ENCODE measurements around the gene ORM2. TPM values are rescaled to one million over a fixed set of nuclear protein-coding genes. Genes with fewer than 3 reads are reported as not detected.

Gene ORM2
- total RNA-seq, 2 donors from 2014 or later, result 0.59 to 0.80 TPM

GRCh38 chr9:114344692-114345091 lies 15.0 kb downstream of the ORM2 start:
- H3K9me3 ChIP-seq (ENCODE audit: control insufficient read depth, low read length), result no peaks in the 10 kb centered on the region
- no peaks in the 10 kb centered on the region for H3K4me1 ChIP-seq (ENCODE audit: control insufficient read depth, insufficient read depth, low read length)
- Mint-ChIP-seq H3K4me3 (no peak overlapping the region), H3K27ac (no peak overlapping the region), H3K27me3 (ENCODE audit: insufficient read depth) (no peaks in the 10 kb centered on the region), H3K36me3 (ENCODE audit: low read depth) (peaks cover 28% of the 10 kb centered on the region), H3K4me1 (peaks cover 9% of the 10 kb centered on the region), H3K9me3 (no peaks in the 10 kb centered on the region)
- 97% methylated on average over 3 of the region's 3 CpGs for WGBS, 2 experiments (ENCODE audit: insufficient coverage in 1 of 2, insufficient read length in 1 of 2)
- H3K9ac ChIP-seq (ENCODE audit: extremely low read depth, low read length, poor library complexity, severe bottlenecking), result no peak overlapping the region
- no peak overlapping the region for H3K4me3 ChIP-seq (ENCODE audit: low read length)
- no peak for DNase-seq
- TF ChIP-seq, protein P1, sequence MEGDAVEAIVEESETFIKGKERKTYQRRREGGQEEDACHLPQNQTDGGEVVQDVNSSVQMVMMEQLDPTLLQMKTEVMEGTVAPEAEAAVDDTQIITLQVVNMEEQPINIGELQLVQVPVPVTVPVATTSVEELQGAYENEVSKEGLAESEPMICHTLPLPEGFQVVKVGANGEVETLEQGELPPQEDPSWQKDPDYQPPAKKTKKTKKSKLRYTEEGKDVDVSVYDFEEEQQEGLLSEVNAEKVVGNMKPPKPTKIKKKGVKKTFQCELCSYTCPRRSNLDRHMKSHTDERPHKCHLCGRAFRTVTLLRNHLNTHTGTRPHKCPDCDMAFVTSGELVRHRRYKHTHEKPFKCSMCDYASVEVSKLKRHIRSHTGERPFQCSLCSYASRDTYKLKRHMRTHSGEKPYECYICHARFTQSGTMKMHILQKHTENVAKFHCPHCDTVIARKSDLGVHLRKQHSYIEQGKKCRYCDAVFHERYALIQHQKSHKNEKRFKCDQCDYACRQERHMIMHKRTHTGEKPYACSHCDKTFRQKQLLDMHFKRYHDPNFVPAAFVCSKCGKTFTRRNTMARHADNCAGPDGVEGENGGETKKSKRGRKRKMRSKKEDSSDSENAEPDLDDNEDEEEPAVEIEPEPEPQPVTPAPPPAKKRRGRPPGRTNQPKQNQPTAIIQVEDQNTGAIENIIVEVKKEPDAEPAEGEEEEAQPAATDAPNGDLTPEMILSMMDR (conservative IDR thresholded peaks at IDR 0.05), result no peak
- no peak overlapping the region for H3K27ac ChIP-seq (ENCODE audit: low read depth, low read length)
- H3K27me3 ChIP-seq (ENCODE audit: control insufficient read depth, insufficient read depth, low read length, poor library complexity, severe bottlenecking), result no peaks in the 10 kb centered on the region
- H3K36me3 ChIP-seq (ENCODE audit: control insufficient read depth, insufficient read depth, low read length), result peaks cover 10% of the 10 kb centered on the region

GRCh38 chr9:114345493-114346065 lies 15.9 kb downstream of the ORM2 start:
- H3K4me1 Mint-ChIP-seq, result peaks cover 10% of the 10 kb centered on the region
- no peaks in the 10 kb centered on the region for H3K9me3 ChIP-seq (ENCODE audit: control insufficient read depth, low read length)
- no peaks in the 10 kb centered on the region for H3K9me3 Mint-ChIP-seq
- peaks cover 32% of the 10 kb centered on the region for H3K36me3 Mint-ChIP-seq (ENCODE audit: low read depth)
- TF ChIP-seq, protein P1 (conservative IDR thresholded peaks at IDR 0.05), result no peak
- 96 to 98% methylated on average over 4 to 7 of the region's 7 CpGs for WGBS, 2 experiments (ENCODE audit: insufficient coverage in 1 of 2, insufficient read length in 1 of 2)
- no peaks in the 10 kb centered on the region for H3K27me3 ChIP-seq (ENCODE audit: control insufficient read depth, insufficient read depth, low read length, poor library complexity, severe bottlenecking)
- no peaks in the 10 kb centered on the region for H3K27me3 Mint-ChIP-seq (ENCODE audit: insufficient read depth)
- H3K27ac ChIP-seq (ENCODE audit: low read depth, low read length), result no peak overlapping the region
- peaks cover 10% of the 10 kb centered on the region for H3K36me3 ChIP-seq (ENCODE audit: control insufficient read depth, insufficient read depth, low read length)
- H3K4me3 ChIP-seq (ENCODE audit: low read length), result no peak overlapping the region
- H3K9ac ChIP-seq (ENCODE audit: extremely low read depth, low read length, poor library complexity, severe bottlenecking), result no peak overlapping the region
- no peaks in the 10 kb centered on the region for H3K4me1 ChIP-seq (ENCODE audit: control insufficient read depth, insufficient read depth, low read length)
- H3K27ac Mint-ChIP-seq, result no peak overlapping the region
- DNase-seq, result no peak
- H3K4me3 Mint-ChIP-seq, result no peak overlapping the region

DNA sequence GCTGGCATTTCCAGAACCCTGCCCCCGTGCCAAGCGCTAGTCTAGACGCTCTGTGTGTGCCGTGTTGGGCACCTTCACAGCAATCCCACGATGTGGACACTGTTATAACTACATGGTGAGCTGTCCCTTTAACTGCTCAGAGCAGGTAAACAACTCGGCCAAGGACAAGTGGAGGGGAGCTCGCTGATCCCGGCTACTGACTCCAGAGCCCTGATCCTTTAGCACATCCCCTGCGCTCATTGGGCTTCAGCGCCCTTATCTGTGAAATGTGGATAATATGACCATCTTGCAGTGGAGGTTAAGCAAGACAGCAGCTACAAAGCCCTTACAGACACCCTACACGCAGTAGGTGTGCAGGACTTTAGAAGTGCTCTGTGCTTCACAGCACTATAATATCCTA lies 16.5 kb downstream of the ORM2 start:
- Histone ChIP-seq H3K27ac (ENCODE audit: low read depth, low read length) (no peak overlapping the region), H3K36me3 (ENCODE audit: control insufficient read depth, insufficient read depth, low read length) (peaks cover 10% of the 10 kb centered on the region), H3K4me1 (ENCODE audit: control insufficient read depth, insufficient read depth, low read length) (no peaks in the 10 kb centered on the region), H3K4me3 (ENCODE audit: low read length) (no peak overlapping the region), H3K9ac (ENCODE audit: extremely low read depth, low read length, poor library complexity, severe bottlenecking) (no peak overlapping the region), H3K9me3 (ENCODE audit: control insufficient read depth, low read length) (no peaks in the 10 kb centered on the region), H3K27me3 (ENCODE audit: control insufficient read depth, insufficient read depth, low read length, poor library complexity, severe bottlenecking) (no peaks in the 10 kb centered on the region)
- Mint-ChIP-seq H3K36me3 (ENCODE audit: low read depth) (peaks cover 34% of the 10 kb centered on the region), H3K4me3 (no peak overlapping the region), H3K27ac (no peak overlapping the region), H3K9me3 (no peaks in the 10 kb centered on the region), H3K27me3 (ENCODE audit: insufficient read depth) (no peaks in the 10 kb centered on the region), H3K4me1 (peaks cover 10% of the 10 kb centered on the region)
- WGBS, 2 experiments (ENCODE audit: insufficient coverage in 1 of 2, insufficient read length in 1 of 2), result 92% methylated on average over 11 of the region's 11 CpGs
- no peak for DNase-seq
- TF ChIP-seq, protein P1 (conservative IDR thresholded peaks at IDR 0.05), result no peak

Data from endodermal cell (in vitro differentiated cells).